Activated CD4-positive, alpha-beta T cell treated with anti-CD3 and anti-CD28 coated beads, Interleukin-2, amount 50 U/mL, for 1 hour (primary cell): ENCODE data around the gene GCC1.
"Not testable (repeated sequence)": the region's sequence is repeated elsewhere in the genome, so short reads cannot be mapped to it uniquely, and the experiment has no call there.

Source experiments
- DNase-seq: peaks from one replicate; pipeline ENCODE4 v3.0.0-alpha.2; 2020

The GCC1 gene

DNA sequence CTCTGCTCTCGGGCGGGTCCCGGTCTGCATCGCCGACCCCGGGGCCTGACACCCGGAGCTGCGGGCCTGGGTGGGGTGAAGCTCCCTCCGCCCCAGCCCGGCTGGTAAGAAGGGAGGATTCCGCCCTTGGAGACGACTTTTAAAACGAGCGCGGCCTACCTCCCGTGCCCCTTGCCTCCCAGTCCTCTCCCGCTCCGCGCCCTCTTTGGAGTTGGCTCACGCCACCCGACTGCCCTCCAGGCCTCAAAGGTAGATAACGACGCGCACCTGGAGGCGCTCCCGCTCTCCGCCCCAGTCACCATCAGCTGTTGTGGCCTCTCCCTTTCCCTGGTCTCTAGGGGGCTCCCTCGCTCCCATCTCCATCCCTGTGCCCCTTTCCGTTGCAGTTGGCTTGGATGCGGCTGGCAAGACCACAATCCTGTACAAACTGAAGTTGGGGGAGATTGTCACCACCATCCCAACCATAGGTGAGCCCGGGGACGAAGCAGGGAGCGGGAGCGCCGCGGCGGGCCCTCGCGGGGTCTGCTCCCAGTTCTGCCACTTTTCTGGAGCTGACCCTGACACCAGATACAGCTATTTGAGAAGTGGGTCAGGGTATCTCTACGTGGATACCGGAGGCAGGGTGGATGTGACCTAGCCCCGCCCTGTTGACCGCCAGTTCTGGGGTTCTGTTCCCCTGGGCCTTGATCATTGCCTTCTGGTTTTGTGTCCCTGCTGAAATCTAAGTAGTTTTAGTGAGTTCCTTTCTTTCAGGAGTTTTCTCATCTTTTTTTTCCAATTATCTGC, 3.5 kb upstream of the GCC1 start:
- no peak for DNase-seq

GRCh38 chr7:127588019-127588696, 2.8 kb upstream of the GCC1 start, which contains the start of gene ARF5:
Gene ARF5, plus strand, starts transcription at chr7:127588411. Its CDS starts 88 bp downstream, at chr7:127588499.
- DNase-seq, result peak; percentile 86

GRCh38 chr7:127587663-127588018, 2.2 kb upstream of the GCC1 start:
- DNase-seq, result no peak

GRCh38 chr7:127586346-127586745, 950 bp upstream of the GCC1 start:
- no peak for DNase-seq

- DNase-seq, result no peak
Observed at GRCh38 chr7:127584648-127585043, 750 bp downstream of the GCC1 start.

DNA sequence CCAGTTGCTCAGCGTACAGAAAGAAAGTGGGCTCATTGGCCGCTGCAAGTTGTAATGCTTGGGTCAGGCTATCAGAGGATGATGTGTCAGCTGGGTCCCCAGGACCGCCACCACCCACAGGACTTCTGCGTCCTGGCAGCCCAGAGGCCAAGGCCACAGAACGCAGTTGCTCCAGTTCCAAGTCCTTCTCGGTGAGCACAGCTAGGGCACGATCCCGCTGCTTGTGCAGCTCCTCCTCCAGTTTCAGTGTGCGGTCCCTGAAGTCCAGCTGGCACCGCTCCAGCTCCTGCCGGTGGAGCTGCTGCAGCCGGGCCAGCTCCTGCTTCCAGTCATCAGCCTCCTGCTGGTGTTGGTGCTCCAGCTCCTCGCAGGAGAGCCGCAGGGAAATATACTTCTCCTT, 3.0 kb downstream of the GCC1 start:
- no peak for DNase-seq

DNA sequence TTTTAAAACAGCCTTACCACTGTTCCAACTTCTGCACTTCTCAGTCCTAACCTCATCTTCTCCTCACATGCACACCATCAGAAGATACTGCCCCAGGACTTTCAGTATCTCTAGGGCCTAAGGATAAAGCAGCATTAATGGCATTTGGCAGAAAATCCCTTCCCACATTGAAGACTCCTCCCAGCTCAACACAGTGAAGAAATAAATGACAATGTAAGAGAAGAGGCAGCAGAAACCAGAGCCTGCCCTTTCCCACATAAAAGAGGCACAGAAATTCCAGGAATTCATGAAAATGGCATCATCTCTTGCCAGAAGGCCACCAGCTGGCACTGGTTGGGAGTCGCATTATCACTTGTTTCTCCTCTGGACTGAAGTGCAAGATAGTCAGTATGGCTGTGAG, 3.7 kb downstream of the GCC1 start:
- no peak for DNase-seq

- no peak for DNase-seq
Observed at GRCh38 chr7:127580612-127581011, 4.8 kb downstream of the GCC1 start.

DNA sequence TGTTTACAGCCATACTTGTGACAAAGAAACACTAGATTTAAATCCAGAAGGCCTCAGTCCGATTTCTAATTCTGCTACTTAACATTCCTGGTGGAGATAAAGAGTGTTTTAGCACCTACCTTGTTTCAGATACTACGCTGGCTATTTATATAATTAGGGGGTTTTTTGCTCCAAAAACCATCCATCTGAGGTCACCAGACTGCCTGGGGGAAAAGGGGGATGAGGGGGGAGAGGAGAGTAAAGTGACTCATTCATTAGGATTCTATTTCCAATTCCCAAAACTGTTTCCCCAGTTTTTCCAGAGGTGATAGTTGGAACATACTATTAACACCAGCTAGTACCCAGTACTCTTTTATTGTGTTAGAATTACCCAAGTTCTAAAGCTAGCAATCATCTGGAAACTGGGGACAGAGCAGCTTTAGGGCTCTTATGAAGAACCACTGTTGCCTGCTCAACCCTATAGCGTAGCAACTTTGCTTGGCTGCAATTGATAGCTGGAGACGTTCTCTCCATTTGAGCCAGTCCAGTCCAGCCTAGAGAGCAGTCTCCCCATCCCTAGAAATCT, 6.6 kb downstream of the GCC1 start:
- no peak for DNase-seq

GRCh38 chr7:127578036-127578684, 7.2 kb downstream of the GCC1 start:
- DNase-seq, result no peak

DNA sequence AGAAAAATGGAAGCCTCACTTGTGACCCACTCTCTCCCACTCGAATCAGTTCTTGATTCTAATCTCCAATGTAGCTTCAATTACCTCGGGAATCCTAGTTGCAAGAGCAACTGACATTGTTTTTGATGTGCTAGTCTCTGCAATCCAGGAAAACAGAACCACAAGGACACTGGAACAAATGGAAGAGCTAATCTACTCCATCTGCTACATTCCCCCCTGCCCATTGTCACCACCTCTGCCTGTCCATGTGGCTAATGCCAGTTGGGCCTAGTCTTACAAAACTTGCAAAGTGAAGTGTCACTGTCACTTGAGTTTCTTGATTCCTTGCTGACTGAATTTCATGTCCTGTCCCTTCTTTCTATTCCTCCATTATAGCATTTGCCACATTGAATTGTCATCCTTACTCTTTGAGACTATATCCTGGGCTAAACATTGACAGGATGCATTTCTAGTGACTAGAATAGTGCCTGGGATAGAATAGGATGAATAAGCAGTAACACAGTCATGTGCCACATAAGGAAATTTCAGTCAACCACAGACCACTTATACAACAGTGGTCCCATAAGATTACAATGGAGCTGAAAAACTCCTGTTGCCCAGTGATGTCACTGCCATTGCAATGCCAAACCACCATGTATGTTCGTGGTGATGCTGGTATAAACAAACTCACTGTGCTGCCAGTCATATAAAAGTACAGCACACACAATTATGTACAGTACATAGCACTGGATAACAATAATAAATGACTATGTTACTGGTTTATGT, 13.5 kb downstream of the GCC1 start:
- no peak for DNase-seq

- not testable (repeated sequence) for DNase-seq
Observed at GRCh38 chr7:127568034-127568433, 17.4 kb downstream of the GCC1 start.

DNA sequence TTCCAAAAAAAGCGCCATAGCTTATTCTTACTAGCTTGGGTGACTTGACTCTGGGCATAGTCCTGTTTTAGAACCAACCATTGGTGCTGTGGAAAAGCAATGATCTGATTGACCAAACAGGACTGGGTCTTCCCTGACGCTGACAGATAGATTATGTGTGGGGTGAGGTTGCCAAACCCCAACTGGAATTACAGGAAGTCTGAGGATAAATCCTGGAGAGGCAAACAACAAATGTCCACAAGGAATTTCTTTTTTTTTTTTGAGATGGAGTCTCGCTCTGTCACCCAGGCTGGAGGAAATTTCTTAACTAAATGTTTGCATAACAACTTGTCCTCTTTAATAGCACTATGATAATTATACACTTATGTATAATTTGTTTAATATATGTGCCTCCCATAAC, 19.2 kb downstream of the GCC1 start:
- no peak for DNase-seq

GRCh38 chr7:127557803-127558202, 27.6 kb downstream of the GCC1 start:
- DNase-seq, result no peak

- no peak for DNase-seq
Observed at GRCh38 chr7:127556404-127556803, 29.0 kb downstream of the GCC1 start.

- DNase-seq, result no peak
Observed at GRCh38 chr7:127551941-127552340, 33.5 kb downstream of the GCC1 start.

DNA sequence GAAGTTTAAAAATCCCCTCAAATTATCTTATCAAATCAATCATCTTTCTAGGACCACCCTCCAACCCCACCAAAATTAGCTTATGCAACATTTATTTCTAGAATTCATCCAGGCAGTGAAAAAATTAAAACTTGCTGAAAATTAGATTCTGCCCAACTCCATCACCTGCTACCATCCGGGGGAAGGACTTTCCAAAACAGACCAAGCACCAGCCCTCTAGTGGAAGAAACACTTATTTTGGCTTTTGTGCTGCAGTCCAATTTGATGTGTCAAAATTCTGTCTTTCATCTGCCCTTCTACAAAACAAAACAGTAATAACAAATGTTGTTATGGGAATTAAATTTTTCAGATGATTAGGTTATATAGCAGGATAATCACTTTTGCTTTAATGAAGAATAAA, 35.1 kb downstream of the GCC1 start:
- DNase-seq, result no peak

GRCh38 chr7:127546313-127546712, 39.1 kb downstream of the GCC1 start:
- no peak for DNase-seq

DNA sequence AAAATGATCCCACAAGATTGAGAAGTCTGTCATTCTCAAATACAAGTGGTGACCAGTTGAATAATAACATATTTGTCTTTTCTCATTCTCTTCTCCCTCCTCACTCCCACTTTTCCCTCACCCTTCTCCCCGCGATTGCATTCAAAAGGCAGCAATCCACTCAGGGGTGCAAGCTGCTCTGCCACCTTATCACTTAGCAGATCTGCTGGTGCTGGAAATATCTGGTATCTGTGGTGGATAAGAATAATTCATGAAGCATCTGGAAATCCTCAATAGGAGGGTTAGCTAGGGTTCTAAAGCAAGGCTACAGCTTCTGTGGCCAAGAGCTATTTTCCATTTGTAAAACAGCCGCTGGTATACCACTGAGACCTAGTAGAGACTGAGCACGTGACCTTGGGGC, 43.8 kb downstream of the GCC1 start:
- no peak for DNase-seq

GRCh38 chr7:127540461-127540860, 44.9 kb downstream of the GCC1 start:
- not testable (repeated sequence) for DNase-seq

GRCh38 chr7:127539116-127539515, 46.3 kb downstream of the GCC1 start:
- DNase-seq, result no peak

DNA sequence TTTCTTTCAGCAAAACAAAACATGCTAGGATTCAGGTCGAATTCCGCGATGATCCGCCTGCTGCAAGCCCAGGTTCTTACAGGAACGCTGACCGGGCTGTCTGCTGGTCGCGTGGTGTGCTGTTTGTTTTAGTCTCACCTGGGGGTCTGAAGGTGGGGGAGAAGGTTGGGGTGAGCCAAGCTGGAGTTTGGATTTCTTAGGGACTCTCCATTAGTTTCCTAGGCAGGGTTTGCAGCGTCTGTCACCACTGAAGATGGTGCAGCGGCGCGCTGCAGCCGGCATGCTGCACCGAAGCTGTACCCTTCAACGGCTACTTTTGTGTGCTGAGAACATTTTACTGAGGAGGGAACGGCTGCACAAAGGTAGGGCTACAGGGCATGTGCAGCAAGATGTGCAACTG, 48.7 kb downstream of the GCC1 start:
- no peak for DNase-seq

GRCh38 chr7:127536394-127536691, 49.1 kb downstream of the GCC1 start:
- no peak for DNase-seq
